OCI-LY1 (cell line): ENCODE measurements around the gene IARS1.

Source experiments
- H2AFZ ChIP-seq: fragments of 200-600 bp; sonication (generic), shearing (Covaris generic); 2 replicates; pipeline ENCODE4 v1.6.0; 2014; ENCODE audit warnings: antibody characterized with exemption, mild to moderate bottlenecking, low read length
- H3F3A ChIP-seq: fragments of 200-600 bp; sonication (generic), shearing (Covaris generic); 2 replicates; pipeline ENCODE4 v1.6.0; 2014; ENCODE audit warnings: mild to moderate bottlenecking, antibody characterized with exemption, low read length, moderate library complexity; ENCODE audit not compliant: insufficient read depth
- H3K27ac ChIP-seq: fragments of 200-600 bp; sonication (generic); 2 replicates; pipeline ENCODE4 v1.5.1; 2014; ENCODE audit warnings: low read length, mixed run types, mild to moderate bottlenecking, low read depth; ENCODE audit not compliant: poor library complexity, severe bottlenecking
- H3K27me3 ChIP-seq: fragments of 200-600 bp; sonication (generic); 2 replicates; pipeline ENCODE4 v1.6.0; 2014; ENCODE audit warnings: antibody characterized with exemption, mild to moderate bottlenecking, low read length, moderate library complexity; ENCODE audit not compliant: insufficient read depth
- H3K36me3 ChIP-seq: fragments of 200-600 bp; sonication (generic); 2 replicates; pipeline ENCODE4 v1.6.1; 2014; ENCODE audit warnings: mild to moderate bottlenecking, antibody characterized with exemption, low read length, moderate library complexity, mixed read lengths; ENCODE audit not compliant: insufficient read depth
- H3K4me1 ChIP-seq: fragments of 200-600 bp; sonication (generic); 2 replicates; pipeline ENCODE4 v1.5.1; 2014; ENCODE audit warnings: mild to moderate bottlenecking, low read length, moderate library complexity; ENCODE audit not compliant: insufficient read depth, severe bottlenecking
- H3K4me2 ChIP-seq: fragments of 200-600 bp; sonication (generic), shearing (Covaris generic); 2 replicates; pipeline ENCODE4 v1.6.1; 2014; ENCODE audit warnings: low read length
- H3K4me3 ChIP-seq: fragments of 200-600 bp; sonication (generic); 2 replicates; pipeline ENCODE4 v1.5.1; 2014; ENCODE audit warnings: low read length, low read depth, mild to moderate bottlenecking, mixed read lengths; ENCODE audit not compliant: poor library complexity, severe bottlenecking
- H3K79me2 ChIP-seq: fragments of 200-600 bp; shearing (Covaris generic); 2 replicates; pipeline ENCODE4 v1.6.1; 2016; ENCODE audit warnings: mixed run types, low read length, mixed read lengths; ENCODE audit not compliant: insufficient read depth
- H3K9ac ChIP-seq: fragments of 200-600 bp; sonication (generic), shearing (Covaris generic); 2 replicates; pipeline ENCODE4 v1.6.1; 2014; ENCODE audit warnings: mild to moderate bottlenecking, low read length, mixed read lengths
- H3K9me2 ChIP-seq: fragments of 200-600 bp; sonication (generic), shearing (Covaris generic); 2 replicates; pipeline ENCODE4 v1.6.1; 2014; ENCODE audit warnings: low read depth, mild to moderate bottlenecking, low read length, mixed read lengths
- H3K9me3 ChIP-seq: fragments of 200-600 bp; shearing (Covaris generic); 2 replicates; pipeline ENCODE4 v1.6.1; 2014; ENCODE audit warnings: low read length, mixed read lengths
- H4K20me1 ChIP-seq: fragments of 200-600 bp; sonication (generic), shearing (Covaris generic); 2 replicates; pipeline ENCODE4 v1.6.0; 2016; ENCODE audit warnings: mild to moderate bottlenecking, low read length; ENCODE audit not compliant: insufficient read depth
- CTCF ChIP-seq: fragments of 200-600 bp; sonication (generic), shearing (Covaris generic); IDR thresholded peaks from 2 replicates; pipeline ENCODE4 v1.5.1; 2017; ENCODE audit warnings: mild to moderate bottlenecking, antibody characterized with exemption, low read length, moderate library complexity, mixed read lengths
- EZH2 ChIP-seq: fragments of 200-600 bp; sonication (generic), shearing (Covaris generic); IDR thresholded peaks from 2 replicates; pipeline ENCODE4 v1.8.0; 2017; ENCODE audit warnings: borderline replicate concordance, mixed run types, mild to moderate bottlenecking, antibody characterized with exemption, low read length, moderate library complexity, mixed read lengths

The IARS1 gene

GRCh38 chr9:92266486-92266885, 27.0 kb downstream of the IARS1 start:
- Histone ChIP-seq H2AFZ (no peak overlapping the region), H3K9me2 (no peaks in the 10 kb centered on the region), H3K4me2 (no peak overlapping the region), H3K79me2 (no peaks in the 10 kb centered on the region), H3K27me3 (no peaks in the 10 kb centered on the region), H3K4me3 (no peak overlapping the region), H3K4me1 (no peaks in the 10 kb centered on the region), H3K27ac (no peak overlapping the region), H3K9me3 (no peaks in the 10 kb centered on the region), H4K20me1 (no peaks in the 10 kb centered on the region), H3K9ac (no peak overlapping the region), H3F3A (no peaks in the 10 kb centered on the region), H3K36me3 (peaks cover 99% of the 10 kb centered on the region)
- TF ChIP-seq EZH2, result no peak

- Histone ChIP-seq H4K20me1 (no peaks in the 10 kb centered on the region), H3K9ac (no peak overlapping the region), H3K4me3 (no peak overlapping the region), H3F3A (no peaks in the 10 kb centered on the region), H3K27me3 (no peaks in the 10 kb centered on the region), H3K27ac (no peak overlapping the region), H2AFZ (no peak overlapping the region), H3K9me3 (no peaks in the 10 kb centered on the region), H3K4me2 (no peak overlapping the region), H3K79me2 (no peaks in the 10 kb centered on the region), H3K36me3 (peaks cover 99% of the 10 kb centered on the region), H3K9me2 (no peaks in the 10 kb centered on the region), H3K4me1 (no peaks in the 10 kb centered on the region)
- TF ChIP-seq CTCF (no peak), EZH2 (no peak)
These were observed 28.3 kb downstream of the IARS1 start for GRCh38 chr9:92265154-92265553.

GRCh38 chr9:92263131-92263530, 30.4 kb downstream of the IARS1 start:
- no peak for TF ChIP-seq EZH2
- no peak for TF ChIP-seq CTCF
- Histone ChIP-seq H4K20me1 (no peaks in the 10 kb centered on the region), H3K4me2 (no peak overlapping the region), H3K4me3 (no peak overlapping the region), H3K27me3 (no peaks in the 10 kb centered on the region), H3F3A (no peaks in the 10 kb centered on the region), H3K79me2 (no peaks in the 10 kb centered on the region), H3K9ac (no peak overlapping the region), H3K9me3 (no peaks in the 10 kb centered on the region), H2AFZ (no peak overlapping the region), H3K9me2 (no peaks in the 10 kb centered on the region), H3K36me3 (peaks cover 99% of the 10 kb centered on the region), H3K4me1 (no peaks in the 10 kb centered on the region), H3K27ac (no peak overlapping the region)

GRCh38 chr9:92257327-92257726, 36.2 kb downstream of the IARS1 start:
- no peaks in the 10 kb centered on the region for H3K27me3 ChIP-seq
- H3K9me2 ChIP-seq, result no peaks in the 10 kb centered on the region
- no peak overlapping the region for H3K4me3 ChIP-seq
- H3K4me2 ChIP-seq, result no peak overlapping the region
- H3K4me1 ChIP-seq, result no peaks in the 10 kb centered on the region
- no peak for TF ChIP-seq EZH2
- no peak for TF ChIP-seq CTCF
- no peaks in the 10 kb centered on the region for H3F3A ChIP-seq
- H2AFZ ChIP-seq, result no peak overlapping the region
- no peaks in the 10 kb centered on the region for H4K20me1 ChIP-seq
- H3K27ac ChIP-seq, result no peak overlapping the region
- peaks cover 98% of the 10 kb centered on the region for H3K36me3 ChIP-seq
- H3K9ac ChIP-seq, result no peak overlapping the region
- H3K9me3 ChIP-seq, result no peaks in the 10 kb centered on the region
- H3K79me2 ChIP-seq, result no peaks in the 10 kb centered on the region
